Brain microvascular endothelial cell (primary cell): ENCODE measurements around the gene TM4SF1.
A peak's percentile ranks its signal among the peaks of the same experiment; 100 is the strongest.

Source experiments
- DNase-seq: peaks from one replicate; pipeline ENCODE4 v3.0.0-alpha.2; 2020
- H3K27ac ChIP-seq: fragments of 250-450 bp; sonication (Bioruptor Pico); 2 replicates; pipeline ENCODE4 v1.5.1; 2020; ENCODE audit warnings: mild to moderate bottlenecking, moderate library complexity
- H3K27me3 ChIP-seq: fragments of 250-450 bp; sonication (Bioruptor Pico); replicated peaks from 2 replicates; pipeline ENCODE4 v1.5.1; 2020; ENCODE audit warnings: mild to moderate bottlenecking
- H3K36me3 ChIP-seq: fragments of 250-450 bp; sonication (Bioruptor Pico); replicated peaks from 2 replicates; pipeline ENCODE4 v1.5.1; 2020; ENCODE audit warnings: mild to moderate bottlenecking
- H3K4me3 ChIP-seq: 2 replicates; pipeline ENCODE4 v1.5.1; 2011; ENCODE audit warnings: low read depth, mild to moderate bottlenecking, control low read depth, low read length, moderate library complexity
- CTCF ChIP-seq: IDR thresholded peaks from 2 replicates; pipeline ENCODE4 v1.5.1; 2011; ENCODE audit warnings: low read depth, mild to moderate bottlenecking, moderate library complexity, low read length, control low read depth, inconsistent platforms; ENCODE audit errors: missing control alignments
- in situ Hi-C: cut with HindIII; loops from 2 replicates; pipeline ENCODE4 v1.10.0; 2017; ENCODE audit warnings: low sequenced_read_pairs, low pct_ligation_motif_present

Gene TM4SF1

DNA sequence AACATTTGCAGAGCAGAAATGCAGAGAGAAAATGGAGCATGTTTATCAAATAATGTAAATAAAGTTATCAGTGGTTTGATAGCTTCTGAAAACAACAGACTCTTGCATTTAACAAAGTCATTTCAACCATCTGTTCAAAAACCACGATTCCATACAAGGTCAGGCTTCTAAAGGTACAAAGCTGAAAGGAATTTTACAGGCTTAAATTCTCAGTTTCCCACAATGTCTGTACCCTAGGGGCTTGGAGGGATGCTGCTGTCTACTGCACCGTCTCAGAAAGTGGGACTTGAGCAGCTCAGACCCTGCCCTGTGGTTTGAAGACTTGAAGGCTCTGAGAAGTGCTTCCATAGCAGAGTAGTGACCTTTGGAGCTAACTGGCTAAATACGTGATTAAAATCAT is 30.4 kb upstream of the TM4SF1 start:
- in situ Hi-C loops: no loop called here

GRCh38 chr3:149406244-149406752 is 28.8 kb upstream of the TM4SF1 start:
- TF ChIP-seq CTCF: no peak
- H3K27me3 ChIP-seq: no peaks in the 10 kb centered on the region
- DNase-seq: no peak
- H3K36me3 ChIP-seq: no peaks in the 10 kb centered on the region
- H3K27ac ChIP-seq: no peak overlapping the region
- in situ Hi-C loops: no loop called here
- H3K4me3 ChIP-seq: no peak overlapping the region

More for the DNA sequence above, 30.4 kb upstream of the TM4SF1 start:
- no peaks in the 10 kb centered on the region for H3K36me3 ChIP-seq
- DNase-seq: peak; percentile 28
- no peak overlapping the region for H3K4me3 ChIP-seq
- no peak overlapping the region for H3K27ac ChIP-seq
- H3K27me3 ChIP-seq: no peaks in the 10 kb centered on the region
- no peak for TF ChIP-seq CTCF

- no peak overlapping the region for H3K27ac ChIP-seq
- TF ChIP-seq CTCF: no peak
- H3K27me3 ChIP-seq: no peaks in the 10 kb centered on the region
- H3K36me3 ChIP-seq: no peaks in the 10 kb centered on the region
- in situ Hi-C loops: no loop called here
- no peak overlapping the region for H3K4me3 ChIP-seq
- DNase-seq: no peak
Observed at GRCh38 chr3:149403443-149403842, 26.0 kb upstream of the TM4SF1 start.

- in situ Hi-C loops: no loop called here
- H3K36me3 ChIP-seq: no peaks in the 10 kb centered on the region
- no peaks in the 10 kb centered on the region for H3K27me3 ChIP-seq
- no peak for TF ChIP-seq CTCF
- no peak overlapping the region for H3K4me3 ChIP-seq
- H3K27ac ChIP-seq: no peak overlapping the region
- DNase-seq: no peak
Observed at GRCh38 chr3:149402481-149402880, 25.0 kb upstream of the TM4SF1 start.

- Histone ChIP-seq H3K27me3 (no peaks in the 10 kb centered on the region), H3K36me3 (no peaks in the 10 kb centered on the region), H3K27ac (peak overlapping the region; percentile 65), H3K4me3 (no peak overlapping the region)
- no peak for DNase-seq
- in situ Hi-C loops: no loop called here
- TF ChIP-seq CTCF: no peak
Observed at GRCh38 chr3:149401926-149402310, 24.5 kb upstream of the TM4SF1 start.

DNA sequence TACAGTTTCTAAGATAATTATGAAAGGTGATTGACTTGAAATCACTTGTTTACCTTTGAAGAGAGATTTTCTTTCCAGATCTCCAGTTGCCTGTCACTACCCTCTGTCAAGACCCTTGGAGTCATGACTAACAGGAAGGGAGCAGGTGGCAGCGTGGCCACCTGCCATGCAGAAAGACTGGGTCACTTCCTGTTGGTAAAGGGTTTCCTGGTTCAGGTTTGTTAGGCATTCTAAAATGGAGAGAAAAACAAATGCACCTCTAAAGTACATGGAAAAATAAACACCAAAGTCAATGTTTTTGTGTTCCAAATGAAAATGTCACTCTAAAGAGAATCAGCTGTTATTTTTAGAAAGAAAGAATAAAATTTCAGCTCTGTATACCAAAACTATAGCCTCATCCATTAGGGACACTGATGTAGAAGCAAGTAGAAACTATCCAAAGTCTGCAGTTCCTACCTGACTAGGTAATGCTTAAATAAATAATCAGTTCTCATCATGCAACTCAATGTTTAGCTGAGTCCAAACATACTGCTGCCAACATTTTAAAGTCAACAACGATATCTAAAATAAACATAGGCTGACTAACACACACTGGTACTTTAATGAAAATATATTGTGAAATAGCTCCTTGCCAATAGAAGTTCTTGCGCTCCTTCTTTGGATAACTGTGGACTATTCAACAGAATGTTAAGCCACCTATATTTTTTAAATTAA is 23.9 kb upstream of the TM4SF1 start:
- peak overlapping the region; percentile 65 for H3K27ac ChIP-seq
- no peaks in the 10 kb centered on the region for H3K36me3 ChIP-seq
- peak; percentile 31 for DNase-seq
- H3K4me3 ChIP-seq: no peak overlapping the region
- in situ Hi-C loops: no loop called here
- no peaks in the 10 kb centered on the region for H3K27me3 ChIP-seq
- no peak for TF ChIP-seq CTCF
